Epithelial cell of esophagus (primary cell): ENCODE measurements around the gene IL20RB.
A peak's percentile ranks its signal among the peaks of the same experiment; 100 is the strongest.

ENCODE experiments used
- DNase-seq: peaks from one replicate; pipeline ENCODE4 v3.0.0; 2010; ENCODE audit warnings: low read depth
- H3K4me3 ChIP-seq: 2 replicates; pipeline ENCODE4 v1.5.1; 2011; ENCODE audit warnings: mild to moderate bottlenecking, low read length, control low read depth
- CTCF ChIP-seq: IDR thresholded peaks from 2 replicates; pipeline ENCODE4 v1.5.1; 2011; ENCODE audit warnings: low read depth, mild to moderate bottlenecking, low read length, control low read depth, inconsistent platforms; ENCODE audit not compliant: insufficient read depth; ENCODE audit errors: missing control alignments

The IL20RB gene

GRCh38 chr3:136957751-136958288 is at the start of gene IL20RB:
TSS of gene IL20RB (plus strand) at chr3:136957983. CDS start at chr3:136958114, 131 bp downstream.
- H3K4me3 ChIP-seq = peak within 1 kb of the TSS; percentile 81
- peak; percentile 94 for DNase-seq
- no peak for TF ChIP-seq CTCF

- DNase-seq = no peak
- H3K4me3 ChIP-seq = no peak overlapping the region
- TF ChIP-seq CTCF = no peak
Observed at GRCh38 chr3:136908297-136908696, 49.5 kb upstream of the IL20RB start.

GRCh38 chr3:136909187-136909586 is 48.6 kb upstream of the IL20RB start:
- DNase-seq = no peak
- no peak for TF ChIP-seq CTCF
- no peak overlapping the region for H3K4me3 ChIP-seq

- TF ChIP-seq CTCF = no peak
- no peak for DNase-seq
- H3K4me3 ChIP-seq = no peak overlapping the region
Observed at GRCh38 chr3:136910697-136911096, 47.1 kb upstream of the IL20RB start.

- no peak overlapping the region for H3K4me3 ChIP-seq
- no peak for TF ChIP-seq CTCF
- DNase-seq = no peak
Observed at GRCh38 chr3:136913168-136913567, 44.6 kb upstream of the IL20RB start.

- TF ChIP-seq CTCF = no peak
- no peak overlapping the region for H3K4me3 ChIP-seq
- no peak for DNase-seq
Observed at GRCh38 chr3:136914739-136915138, 43.0 kb upstream of the IL20RB start.

- peak; percentile 65 for DNase-seq
- TF ChIP-seq CTCF = no peak
Observed at GRCh38 chr3:136916223-136916622, 41.6 kb upstream of the IL20RB start.

More at GRCh38 chr3:136916223-136916622, 41.6 kb upstream of the IL20RB start:
- no peak overlapping the region for H3K4me3 ChIP-seq
